ENCODE data around the gene ZNF575. TPM values are rescaled to one million over a fixed set of nuclear protein-coding genes. Genes with fewer than 3 reads are reported as not detected.
A peak's percentile ranks its signal among the peaks of the same experiment; 100 is the strongest.

Gene ZNF575
- total RNA-seq, 2 experiments from 2014 or later, result 2.6 to 2.7 TPM

- H3K4me1 ChIP-seq (ENCODE audit: insufficient read depth, low read length), result peaks cover 21% of the 10 kb centered on the region
- peaks cover 4% of the 10 kb centered on the region for H3K9me3 Mint-ChIP-seq
- peak overlapping the region; percentile 53 to 61 for H3K27ac ChIP-seq (ENCODE audit: low read depth in 1 of 2, low read length in 2 of 2)
- CTCF ChIA-PET, result interaction anchor here (1.1 to 1.5 kb wide), 2 partner anchors 10 to 20 kb away, joined by 3 to 10 read pairs (median 5); no protein-coding TSS in a partner anchor
- H3K9me3 ChIP-seq (ENCODE audit: control insufficient read depth in 1 of 2, insufficient read depth in 1 of 2, low read length in 2 of 2), result peaks cover 0 to 7% of the 10 kb centered on the region in 2 experiments
- ATAC-seq (ENCODE audit: poor library complexity) (no peak), DNase-seq (peak in 7 of 14 experiments; percentile 16 to 60 (median 41))
- peak overlapping the region; percentile 84 for H3K4me3 Mint-ChIP-seq
- H3K27me3 Mint-ChIP-seq, result no peaks in the 10 kb centered on the region
- H3K36me3 Mint-ChIP-seq (ENCODE audit: low read depth), result peaks cover 34% of the 10 kb centered on the region
- H3K4me1 Mint-ChIP-seq (ENCODE audit: low read depth), result peaks cover 21% of the 10 kb centered on the region
- no peak overlapping the region for H3K4me3 ChIP-seq (ENCODE audit: low read length)
- no peaks in the 10 kb centered on the region for H3K27me3 ChIP-seq (ENCODE audit: control insufficient read depth in 1 of 2, insufficient read depth in 2 of 2, low read length in 2 of 2)
- H3K36me3 ChIP-seq (ENCODE audit: insufficient read depth, low read length), result peaks cover 16% of the 10 kb centered on the region
- TF ChIP-seq CTCF (IDR thresholded peaks at IDR 0.05), result peak; percentile 32
- intact Hi-C loops (cut with DNase I, micrococcal nuclease), result loop anchor here in 1 of 2 experiments (5.0 to 10.0 kb wide), 2 partner anchors 57 to 220 kb away; partner anchors contain the start of gene SMG9
- H3K27ac Mint-ChIP-seq, result peak overlapping the region; percentile 92
- POLR2A ChIA-PET, result interaction anchor here (0.5 to 4.9 kb wide), 7 partner anchors 9 to 71 kb away, joined by 3 to 44 read pairs (median 7); partner anchors contain the start of genes IRGQ, LYPD3 and ZNF576
Observed at GRCh38 chr19:43534816-43535761, 2.1 kb downstream of the ZNF575 start.

DNA sequence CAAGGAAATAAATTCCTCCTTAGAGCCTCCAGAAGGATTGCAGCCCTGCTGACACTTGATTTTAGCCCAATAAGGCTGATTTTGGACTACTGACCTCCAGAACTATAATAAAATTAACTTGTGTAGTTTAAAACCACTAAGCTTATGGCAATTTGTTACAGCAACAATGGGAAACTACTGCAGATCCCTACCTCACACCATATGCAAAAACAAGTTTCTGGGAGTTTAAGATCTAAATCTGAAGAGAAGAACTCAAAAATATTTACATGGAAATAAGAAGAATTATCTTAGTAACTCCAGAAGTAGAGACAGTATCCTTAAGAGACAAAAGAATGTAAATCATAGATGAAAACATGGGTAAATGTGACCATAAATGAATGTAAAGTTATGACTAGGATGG, 5.9 kb downstream of the ZNF575 start:
- TF ChIP-seq CTCF (IDR thresholded peaks at IDR 0.05), result no peak
- peaks cover 4% of the 10 kb centered on the region for H3K9me3 Mint-ChIP-seq
- Histone ChIP-seq H3K27me3 (ENCODE audit: control insufficient read depth in 1 of 2, insufficient read depth in 2 of 2, low read length in 2 of 2) (no peaks in the 10 kb centered on the region), H3K4me1 (ENCODE audit: insufficient read depth, low read length) (peaks cover 5% of the 10 kb centered on the region), H3K27ac (ENCODE audit: low read depth in 1 of 2, low read length in 2 of 2) (no peak overlapping the region), H3K4me3 (ENCODE audit: low read length) (no peak overlapping the region), H3K9me3 (ENCODE audit: control insufficient read depth in 1 of 2, insufficient read depth in 1 of 2, low read length in 2 of 2) (peaks cover 0 to 7% of the 10 kb centered on the region in 2 experiments), H3K36me3 (ENCODE audit: insufficient read depth, low read length) (peaks cover 50% of the 10 kb centered on the region)
- intact Hi-C loops (cut with DNase I, micrococcal nuclease), result loop anchor here in 1 of 2 experiments (5.0 to 10.0 kb wide), 2 partner anchors 53 to 216 kb away; partner anchors contain the start of gene SMG9
- POLR2A ChIA-PET, result no interaction called here
- no peaks in the 10 kb centered on the region for H3K27me3 Mint-ChIP-seq
- peaks cover 7% of the 10 kb centered on the region for H3K4me1 Mint-ChIP-seq (ENCODE audit: low read depth)
- H3K4me3 Mint-ChIP-seq, result no peak overlapping the region
- H3K36me3 Mint-ChIP-seq (ENCODE audit: low read depth), result peaks cover 64% of the 10 kb centered on the region
- CTCF ChIA-PET, result no interaction called here
- ATAC-seq (ENCODE audit: poor library complexity) (no peak), DNase-seq (no peak)
- H3K27ac Mint-ChIP-seq, result no peak overlapping the region

- Histone ChIP-seq H3K36me3 (ENCODE audit: insufficient read depth, low read length) (peaks cover 62% of the 10 kb centered on the region), H3K4me1 (ENCODE audit: insufficient read depth, low read length) (no peaks in the 10 kb centered on the region), H3K4me3 (ENCODE audit: low read length) (no peak overlapping the region), H3K27ac (ENCODE audit: low read depth in 1 of 2, low read length in 2 of 2) (no peak overlapping the region), H3K27me3 (ENCODE audit: control insufficient read depth in 1 of 2, insufficient read depth in 2 of 2, low read length in 2 of 2) (no peaks in the 10 kb centered on the region), H3K9me3 (ENCODE audit: control insufficient read depth in 1 of 2, insufficient read depth in 1 of 2, low read length in 2 of 2) (peaks cover 0 to 7% of the 10 kb centered on the region in 2 experiments)
- Mint-ChIP-seq H3K9me3 (peaks cover 4% of the 10 kb centered on the region), H3K27ac (no peak overlapping the region), H3K36me3 (ENCODE audit: low read depth) (peaks cover 77% of the 10 kb centered on the region), H3K4me1 (ENCODE audit: low read depth) (peaks cover 2% of the 10 kb centered on the region), H3K4me3 (no peak overlapping the region), H3K27me3 (no peaks in the 10 kb centered on the region)
- CTCF ChIA-PET, result no interaction called here
- no peak for TF ChIP-seq CTCF (IDR thresholded peaks at IDR 0.05)
- DNase-seq, result no peak
- POLR2A ChIA-PET, result no interaction called here
- intact Hi-C loops (cut with DNase I, micrococcal nuclease), result no loop called here
- ATAC-seq (ENCODE audit: poor library complexity), result no peak
Observed at GRCh38 chr19:43540381-43540780, 7.4 kb downstream of the ZNF575 start.

Measured in CD4-positive, alpha-beta T cell (primary cell).